Progenitor cell of endocrine pancreas (in vitro differentiated cells): ENCODE data around the gene FLNA. TPM values are rescaled to one million over a fixed set of nuclear protein-coding genes. Genes with fewer than 3 reads are reported as not detected.
"Not testable (repeated sequence)": the region's sequence is repeated elsewhere in the genome, so short reads cannot be mapped to it uniquely, and the experiment has no call there.

Source experiments
- DNase-seq: peaks from one replicate; pipeline ENCODE4 v3.0.0; 2021; ENCODE audit warnings: low spot score; ENCODE audit not compliant: unreplicated experiment
- H3K27ac Mint-ChIP-seq: 2 replicates; pipeline ENCODE4 v1.8.0; 2021; ENCODE audit warnings: mild to moderate bottlenecking, moderate library complexity, mixed read lengths
- H3K27me3 Mint-ChIP-seq: 2 replicates; pipeline ENCODE4 v1.8.0; 2021; ENCODE audit warnings: mixed read lengths
- H3K36me3 Mint-ChIP-seq: 2 replicates; pipeline ENCODE4 v1.8.0; 2022; ENCODE audit warnings: mixed read lengths; ENCODE audit not compliant: insufficient read depth
- H3K4me1 Mint-ChIP-seq: 2 replicates; pipeline ENCODE4 v1.8.0; 2021; ENCODE audit warnings: low read depth, mixed read lengths
- H3K4me3 Mint-ChIP-seq: 2 replicates; pipeline ENCODE4 v1.8.0; 2021; ENCODE audit warnings: low read depth, mild to moderate bottlenecking, moderate library complexity, mixed read lengths
- H3K9me3 Mint-ChIP-seq: 2 replicates; pipeline ENCODE4 v1.8.0; 2021; ENCODE audit warnings: low read depth, mixed read lengths
- CTCF ChIP-seq: fragments of 200-600 bp; sonication (generic); IDR thresholded peaks from one replicate; pipeline ENCODE4 v1.5.0; 2021; ENCODE audit warnings: antibody characterized with exemption, mild to moderate bottlenecking; ENCODE audit not compliant: unreplicated experiment
- total RNA-seq: library from RNA; stranded (reverse); gene quantifications from 2 replicates; pipeline ENCODE4 v1.2.1, GENCODE V29; 2021

FLNA gene
- total RNA-seq, 1 donor from 2014 or later = 777 TPM

GRCh38 chrX:154401045-154401799 is 26.8 kb upstream of the FLNA start:
- peaks cover 15% of the 10 kb centered on the region for H3K36me3 Mint-ChIP-seq
- H3K4me1 Mint-ChIP-seq = peaks cover 9% of the 10 kb centered on the region
- peak overlapping the region; percentile 97 for H3K4me3 Mint-ChIP-seq
- DNase-seq = no peak
- peak overlapping the region; percentile 24 for H3K27ac Mint-ChIP-seq
- H3K27me3 Mint-ChIP-seq = no peaks in the 10 kb centered on the region
- no peak for TF ChIP-seq CTCF
- H3K9me3 Mint-ChIP-seq = peaks cover 11% of the 10 kb centered on the region

GRCh38 chrX:154400369-154400817 is 26.0 kb upstream of the FLNA start:
- Mint-ChIP-seq H3K27ac (peak overlapping the region; percentile 62), H3K36me3 (peaks cover 15% of the 10 kb centered on the region), H3K4me3 (peak overlapping the region; percentile 97), H3K9me3 (peaks cover 11% of the 10 kb centered on the region)
- not testable (repeated sequence) for H3K27me3 Mint-ChIP-seq, DNase-seq, H3K4me1 Mint-ChIP-seq

- no peak for DNase-seq
- Mint-ChIP-seq H3K4me3 (peak overlapping the region; percentile 97), H3K4me1 (peaks cover 9% of the 10 kb centered on the region), H3K9me3 (peaks cover 11% of the 10 kb centered on the region), H3K27me3 (no peaks in the 10 kb centered on the region), H3K27ac (peak overlapping the region; percentile 99), H3K36me3 (peaks cover 15% of the 10 kb centered on the region)
- TF ChIP-seq CTCF = no peak
Observed at GRCh38 chrX:154399527-154400368, 25.3 kb upstream of the FLNA start.

GRCh38 chrX:154398668-154399526 is 24.5 kb upstream of the FLNA start:
- peaks cover 9% of the 10 kb centered on the region for H3K4me1 Mint-ChIP-seq
- no peaks in the 10 kb centered on the region for H3K27me3 Mint-ChIP-seq
- peak overlapping the region; percentile 97 for H3K4me3 Mint-ChIP-seq
- peak; percentile 69 for DNase-seq
- TF ChIP-seq CTCF = peak; percentile 80
- H3K9me3 Mint-ChIP-seq = peaks cover 10% of the 10 kb centered on the region
- peak overlapping the region; percentile 99 for H3K27ac Mint-ChIP-seq
- H3K36me3 Mint-ChIP-seq = peaks cover 14% of the 10 kb centered on the region

GRCh38 chrX:154397888-154398667 is 23.6 kb upstream of the FLNA start, which contains the start of gene RPL10:
Gene RPL10 (plus strand): TSS chrX:154398377. CDS start chrX:154398520, 143 bp downstream.
- TF ChIP-seq CTCF = no peak
- peaks cover 9% of the 10 kb centered on the region for H3K4me1 Mint-ChIP-seq
- DNase-seq = peak; percentile 82
- peak within 1 kb of the TSS; percentile 99 for H3K27ac Mint-ChIP-seq
- no peaks in the 10 kb centered on the region for H3K27me3 Mint-ChIP-seq
- H3K9me3 Mint-ChIP-seq = peaks cover 5% of the 10 kb centered on the region
- peak within 1 kb of the TSS; percentile 97 for H3K4me3 Mint-ChIP-seq
- peaks cover 13% of the 10 kb centered on the region for H3K36me3 Mint-ChIP-seq
